CD4-positive, CD25-positive, alpha-beta regulatory T cell (primary cell): Measurements from ENCODE around the gene PNMA8A. TPM values are rescaled to one million over a fixed set of nuclear protein-coding genes. Genes with fewer than 3 reads are reported as not detected.

Experiments
- ATAC-seq, 2 donors: fragments of 150-1000 bp; cut with Tn5 transposase; one replicate each; pipeline ENCODE4 v1.10.0; 2021; ENCODE audit warnings: low read depth in 2 of 2, moderate number of reproducible peaks in 2 of 2, moderate library complexity in 1 of 2
- DNase-seq, 3 donors: peaks; one replicate each; pipeline versions ENCODE4 v3.0.0 to v3.0.0-alpha.2; 2012 to 2022; ENCODE audit warnings: mixed read lengths in 1 of 3
- H3K27ac ChIP-seq: one replicate; pipeline ENCODE4 v1.7.0; 2013; ENCODE audit warnings: mild to moderate bottlenecking, low read length; ENCODE audit not compliant: insufficient read depth, poor library complexity, severe bottlenecking
- H3K27me3 ChIP-seq: one replicate; pipeline ENCODE4 v1.7.0; 2013; ENCODE audit warnings: low read length; ENCODE audit not compliant: control insufficient read depth, insufficient read depth
- H3K36me3 ChIP-seq: one replicate; pipeline ENCODE4 v1.7.0; 2013; ENCODE audit warnings: mild to moderate bottlenecking, low read length, moderate library complexity; ENCODE audit not compliant: control insufficient read depth, insufficient read depth
- H3K4me1 ChIP-seq: 2 replicates; pipeline ENCODE4 v1.7.0; 2013; ENCODE audit warnings: mild to moderate bottlenecking, low read length; ENCODE audit not compliant: insufficient read depth, control insufficient read depth, poor library complexity, severe bottlenecking
- H3K4me3 ChIP-seq: one replicate; pipeline ENCODE4 v1.7.0; 2013; ENCODE audit warnings: low read depth, mild to moderate bottlenecking, low read length, moderate library complexity
- H3K9me3 ChIP-seq, 2 experiments: 1 replicate in 1 of 2; 2 replicates in 1 of 2; pipeline ENCODE4 v1.7.0; 2013; ENCODE audit warnings: low read length in 2 of 2, mild to moderate bottlenecking in 1 of 2, moderate library complexity in 1 of 2; ENCODE audit not compliant: control insufficient read depth in 2 of 2
- H3K27ac Mint-ChIP-seq, 3 donors: one replicate each; pipeline ENCODE4 v1.8.0; 2020 to 2022; ENCODE audit warnings: mild to moderate bottlenecking in 3 of 3, mixed read lengths in 3 of 3, moderate library complexity in 2 of 3
- H3K27me3 Mint-ChIP-seq: one replicate; pipeline ENCODE4 v1.8.0; 2022; ENCODE audit warnings: mild to moderate bottlenecking, mixed read lengths
- H3K36me3 Mint-ChIP-seq: one replicate; pipeline ENCODE4 v1.8.0; 2020; ENCODE audit warnings: mixed read lengths
- H3K4me1 Mint-ChIP-seq, 4 donors: one replicate each; pipeline ENCODE4 v1.8.0; 2020 to 2022; ENCODE audit warnings: mixed read lengths in 4 of 4, mild to moderate bottlenecking in 1 of 4
- H3K4me3 Mint-ChIP-seq, 4 donors: one replicate each; pipeline ENCODE4 v1.8.0; 2020 to 2022; ENCODE audit warnings: mild to moderate bottlenecking in 4 of 4, mixed read lengths in 4 of 4, moderate library complexity in 3 of 4
- H3K9me3 Mint-ChIP-seq, 7 donors: one replicate each; pipeline ENCODE4 v1.8.0; 2020 to 2022; ENCODE audit warnings: mixed read lengths in 7 of 7, mild to moderate bottlenecking in 3 of 7, moderate library complexity in 2 of 7
- polyA plus RNA-seq, 4 donors: library from polyadenylated mRNA; unstranded; fragments of 300-500 nt; fragmentation: Illumina TruSeq; gene quantifications; one replicate each; pipeline ENCODE4 v1.2.3, GENCODE V29; 2021
- total RNA-seq: library from RNA; stranded (reverse); gene quantifications from one replicate; pipeline ENCODE4 v1.2.3, GENCODE V29; 2022

PNMA8A gene, protein sequence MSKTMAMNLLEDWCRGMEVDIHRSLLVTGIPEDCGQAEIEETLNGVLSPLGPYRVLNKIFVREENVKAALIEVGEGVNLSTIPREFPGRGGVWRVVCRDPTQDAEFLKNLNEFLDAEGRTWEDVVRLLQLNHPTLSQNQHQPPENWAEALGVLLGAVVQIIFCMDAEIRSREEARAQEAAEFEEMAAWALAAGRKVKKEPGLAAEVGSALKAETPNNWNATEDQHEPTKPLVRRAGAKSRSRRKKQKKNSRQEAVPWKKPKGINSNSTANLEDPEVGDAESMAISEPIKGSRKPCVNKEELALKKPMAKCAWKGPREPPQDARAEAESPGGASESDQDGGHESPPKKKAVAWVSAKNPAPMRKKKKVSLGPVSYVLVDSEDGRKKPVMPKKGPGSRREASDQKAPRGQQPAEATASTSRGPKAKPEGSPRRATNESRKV
- total RNA-seq: not detected
- polyA plus RNA-seq: under 1 TPM in 1 of 4 donors, not detected in 3; 0.05 TPM

DNA sequence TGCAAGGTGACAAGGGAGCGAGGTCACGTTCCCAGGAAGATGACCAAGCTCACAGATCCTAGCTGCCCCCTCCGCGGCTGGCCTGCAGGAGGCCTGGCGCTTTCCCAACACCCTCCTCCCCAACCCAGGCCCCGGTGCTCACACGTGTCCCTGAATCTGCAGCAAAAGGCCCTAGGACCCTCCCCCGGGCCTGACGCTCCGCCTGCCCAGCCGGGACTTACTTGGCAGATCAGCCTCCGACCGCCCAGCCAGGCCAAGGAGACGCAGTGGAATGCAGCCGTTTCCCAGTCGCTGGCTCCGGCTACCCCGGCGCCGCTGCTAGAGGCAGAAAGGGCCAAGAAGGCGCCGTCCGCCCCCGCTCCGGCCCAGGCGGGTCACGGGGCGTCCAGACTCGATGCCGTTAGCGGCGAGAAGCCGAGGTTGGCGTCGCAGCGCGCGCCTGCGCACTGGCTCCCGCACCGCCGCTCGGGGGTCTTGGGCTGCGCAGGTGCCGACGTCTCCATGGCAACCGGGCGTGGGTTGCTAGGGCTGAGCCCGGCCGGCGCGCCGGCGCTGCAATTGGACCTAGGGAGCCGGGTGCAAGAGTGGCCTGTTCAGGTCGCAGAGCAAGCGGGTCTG lies at the start of gene PNMA8A:
PNMA8A (minus strand) TSS at position 448 of the 618 bp plus-strand sequence. CDS start 528 bp downstream, outside the sequence.
- peaks cover 8% of the 10 kb centered on the region for H3K27me3 ChIP-seq
- no peak within 1 kb of the TSS for H3K4me3 Mint-ChIP-seq
- peaks cover 55% of the 10 kb centered on the region for H3K27me3 Mint-ChIP-seq
- no peaks in the 10 kb centered on the region for H3K36me3 ChIP-seq
- H3K27ac ChIP-seq: no peak within 1 kb of the TSS
- H3K9me3 Mint-ChIP-seq: no peaks in the 10 kb centered on the region
- no peak within 1 kb of the TSS for H3K27ac Mint-ChIP-seq
- no peaks in the 10 kb centered on the region for H3K4me1 ChIP-seq
- H3K36me3 Mint-ChIP-seq: no peaks in the 10 kb centered on the region
- no peak within 1 kb of the TSS for H3K4me3 ChIP-seq
- peaks cover 0 to 10% (median 7%) of the 10 kb centered on the region in 4 donors for H3K4me1 Mint-ChIP-seq
- no peak for ATAC-seq
- DNase-seq: no peak
- no peaks in the 10 kb centered on the region for H3K9me3 ChIP-seq

DNA sequence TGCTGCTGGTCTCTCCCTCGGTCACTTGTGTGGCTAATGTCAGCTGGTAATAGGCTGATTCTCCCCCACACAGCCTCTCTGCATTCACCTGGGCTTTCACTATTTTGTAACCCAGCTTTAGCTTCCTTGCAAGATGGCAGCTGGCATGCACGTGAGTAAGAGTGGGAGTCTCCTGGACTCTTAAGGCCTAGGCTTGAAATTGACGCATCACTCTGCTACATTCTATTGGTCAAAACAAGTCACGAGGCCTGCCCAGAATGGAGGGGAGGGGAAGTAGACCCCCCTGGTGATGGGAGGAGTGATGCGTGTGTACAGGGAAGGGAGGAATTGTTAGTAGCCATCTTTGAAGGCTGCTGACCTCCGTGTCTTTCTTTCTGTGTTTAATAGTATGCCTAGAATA lies 49.3 kb upstream of the PNMA8A start:
- Histone ChIP-seq H3K27me3 (no peaks in the 10 kb centered on the region), H3K27ac (no peak overlapping the region), H3K4me3 (peak overlapping the region; percentile 13), H3K4me1 (peaks cover 58% of the 10 kb centered on the region), H3K9me3 (peaks cover 2 to 6% of the 10 kb centered on the region in 2 experiments), H3K36me3 (no peaks in the 10 kb centered on the region)
- peaks cover 0 to 3% (median 0%) of the 10 kb centered on the region in 7 donors for H3K9me3 Mint-ChIP-seq
- H3K4me1 Mint-ChIP-seq: peaks cover 19 to 84% (median 47%) of the 10 kb centered on the region in 4 donors
- ATAC-seq: no peak
- no peaks in the 10 kb centered on the region for H3K36me3 Mint-ChIP-seq
- H3K4me3 Mint-ChIP-seq: peak overlapping the region; percentile 10 to 55 (median 53)
- H3K27ac Mint-ChIP-seq: peak overlapping the region; percentile 59 to 75 (median 66)
- no peak for DNase-seq
- peaks cover 5% of the 10 kb centered on the region for H3K27me3 Mint-ChIP-seq

DNA sequence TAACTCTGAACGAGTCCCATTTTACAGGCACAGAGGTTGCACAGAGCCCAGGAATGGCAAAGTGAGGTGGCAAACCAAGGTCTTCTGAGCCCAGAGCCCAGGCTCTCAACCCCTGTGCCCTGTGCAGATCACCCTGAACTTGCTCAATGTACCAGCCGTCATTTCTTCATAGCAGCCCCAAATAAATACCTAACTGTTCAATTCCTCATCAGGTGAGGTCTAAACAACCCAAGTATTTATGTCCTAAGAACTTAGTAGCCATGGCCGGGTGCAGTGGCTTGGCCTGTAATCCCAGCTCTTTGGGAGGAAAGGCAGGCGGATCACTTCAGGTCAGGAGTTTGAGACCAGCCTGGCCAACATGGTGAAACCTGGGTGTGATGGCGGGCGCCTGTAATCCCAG lies 46.1 kb upstream of the PNMA8A start:
- no peak for DNase-seq
- H3K36me3 Mint-ChIP-seq: no peaks in the 10 kb centered on the region
- no peak overlapping the region for H3K4me3 ChIP-seq
- H3K36me3 ChIP-seq: no peaks in the 10 kb centered on the region
- peaks cover 6 to 60% (median 39%) of the 10 kb centered on the region in 4 donors for H3K4me1 Mint-ChIP-seq
- H3K27ac Mint-ChIP-seq: peak overlapping the region in 1 of 3 donors; percentile 62
- H3K4me3 Mint-ChIP-seq: peak overlapping the region in 1 of 4 donors; percentile 51
- no peaks in the 10 kb centered on the region for H3K9me3 ChIP-seq
- peaks cover 41% of the 10 kb centered on the region for H3K4me1 ChIP-seq
- no peaks in the 10 kb centered on the region for H3K9me3 Mint-ChIP-seq
- peaks cover under 1% of the 10 kb centered on the region for H3K27me3 ChIP-seq
- no peak for ATAC-seq
- H3K27me3 Mint-ChIP-seq: peaks cover 13% of the 10 kb centered on the region
- no peak overlapping the region for H3K27ac ChIP-seq

DNA sequence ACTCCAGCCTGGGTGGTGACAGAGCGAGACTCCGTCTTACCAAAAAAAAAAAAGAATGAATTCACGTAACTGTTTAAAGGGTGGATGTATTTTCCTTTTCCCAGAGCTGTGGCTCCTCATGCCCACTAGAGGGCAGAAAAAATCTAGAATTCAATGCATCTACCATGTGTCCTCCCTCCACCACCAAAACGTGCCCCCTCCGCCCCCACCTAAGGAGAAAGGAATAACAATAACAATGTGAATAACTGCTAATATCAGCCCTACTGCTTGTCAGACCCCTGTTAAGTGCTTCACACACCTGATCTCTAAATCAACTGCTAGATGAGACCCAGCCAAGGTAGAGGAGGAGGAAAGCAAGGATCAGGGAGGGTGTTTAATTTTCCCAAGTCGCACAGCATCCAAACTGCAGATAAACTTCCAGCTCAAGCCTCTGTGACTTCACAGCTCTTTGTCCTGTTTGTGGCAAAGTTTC lies 44.6 kb upstream of the PNMA8A start:
- Mint-ChIP-seq H3K4me1 (peaks cover 6 to 44% (median 29%) of the 10 kb centered on the region in 4 donors), H3K9me3 (peaks cover 0 to 2% (median 0%) of the 10 kb centered on the region in 7 donors), H3K4me3 (peak overlapping the region in 2 of 4 donors; percentile 3 to 24), H3K27me3 (peaks cover 23% of the 10 kb centered on the region), H3K27ac (peak overlapping the region in 2 of 3 donors; percentile 33 to 59), H3K36me3 (no peaks in the 10 kb centered on the region)
- Histone ChIP-seq H3K27me3 (peaks cover 10% of the 10 kb centered on the region), H3K27ac (no peak overlapping the region), H3K9me3 (no peaks in the 10 kb centered on the region), H3K36me3 (no peaks in the 10 kb centered on the region), H3K4me3 (no peak overlapping the region), H3K4me1 (peaks cover 32% of the 10 kb centered on the region)
- DNase-seq (peak in 2 of 3 donors; percentile 45 to 64), ATAC-seq (peak; percentile 50 to 72)

DNA sequence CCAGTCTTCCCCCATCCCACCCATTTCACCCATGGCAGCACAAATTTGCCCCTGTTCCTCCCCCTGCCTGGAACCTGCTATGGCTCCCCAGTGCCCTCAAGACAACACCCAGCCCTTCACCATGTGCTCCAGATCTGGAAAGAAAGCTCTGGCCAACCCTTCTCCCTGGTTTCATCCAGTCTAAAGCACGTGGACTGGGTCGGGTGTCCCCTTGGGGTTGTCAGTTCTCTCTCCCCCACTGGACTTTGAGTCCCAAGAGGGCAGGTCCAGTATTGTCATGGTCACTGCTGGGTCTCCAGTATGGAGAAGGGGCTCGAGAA lies 43.9 kb upstream of the PNMA8A start:
- H3K4me3 ChIP-seq: no peak overlapping the region
- H3K36me3 Mint-ChIP-seq: no peaks in the 10 kb centered on the region
- H3K27ac ChIP-seq: no peak overlapping the region
- DNase-seq (no peak), ATAC-seq (no peak)
- H3K9me3 Mint-ChIP-seq: peaks cover 0 to 4% (median 0%) of the 10 kb centered on the region in 7 donors
- H3K4me3 Mint-ChIP-seq: no peak overlapping the region
- peaks cover 26% of the 10 kb centered on the region for H3K4me1 ChIP-seq
- H3K27ac Mint-ChIP-seq: no peak overlapping the region
- H3K27me3 Mint-ChIP-seq: peaks cover 23% of the 10 kb centered on the region
- H3K36me3 ChIP-seq: no peaks in the 10 kb centered on the region
- H3K4me1 Mint-ChIP-seq: peaks cover 4 to 38% (median 24%) of the 10 kb centered on the region in 4 donors
- H3K9me3 ChIP-seq: no peaks in the 10 kb centered on the region
- peaks cover 10% of the 10 kb centered on the region for H3K27me3 ChIP-seq

DNA sequence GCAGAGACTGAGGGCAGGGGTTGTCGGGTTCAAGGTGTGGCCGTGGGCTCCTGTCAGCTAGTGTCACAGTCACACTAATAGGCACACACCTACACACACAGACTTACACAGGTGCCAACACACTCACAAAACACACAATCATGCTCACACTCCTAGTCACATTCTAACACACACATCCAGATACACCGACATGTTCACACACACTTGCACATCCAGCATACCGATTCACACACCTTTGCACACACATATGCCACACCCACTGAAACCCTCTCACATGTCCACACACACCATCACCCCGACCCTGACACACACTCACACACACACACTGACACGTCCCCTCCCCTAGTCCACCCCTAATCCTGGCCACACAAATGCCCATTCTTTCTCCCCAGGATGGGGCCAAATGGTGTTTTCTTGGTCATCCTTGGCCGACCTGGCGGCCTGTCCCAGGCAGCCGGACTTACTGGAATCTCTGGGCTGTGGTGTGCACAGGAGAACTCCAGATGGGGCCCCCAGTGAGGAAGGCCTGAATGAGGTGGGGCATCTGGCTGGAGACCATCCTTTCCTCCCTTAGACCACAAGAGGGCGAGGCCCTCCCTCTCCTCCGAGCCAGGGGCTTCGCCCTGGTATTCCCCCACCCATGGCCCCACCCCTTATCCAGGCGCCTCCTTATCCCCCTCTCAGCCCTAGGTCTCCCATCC lies 43.4 kb upstream of the PNMA8A start:
- Mint-ChIP-seq H3K27ac (no peak overlapping the region), H3K9me3 (peaks cover 0 to 4% (median 0%) of the 10 kb centered on the region in 7 donors), H3K27me3 (peaks cover 23% of the 10 kb centered on the region), H3K4me1 (peaks cover 0 to 33% (median 20%) of the 10 kb centered on the region in 4 donors), H3K36me3 (no peaks in the 10 kb centered on the region), H3K4me3 (peak overlapping the region in 1 of 4 donors; percentile 3)
- no peak overlapping the region for H3K4me3 ChIP-seq
- H3K27me3 ChIP-seq: peaks cover 10% of the 10 kb centered on the region
- peaks cover 21% of the 10 kb centered on the region for H3K4me1 ChIP-seq
- DNase-seq (no peak), ATAC-seq (no peak)
- H3K27ac ChIP-seq: no peak overlapping the region
- no peaks in the 10 kb centered on the region for H3K9me3 ChIP-seq
- no peaks in the 10 kb centered on the region for H3K36me3 ChIP-seq

DNA sequence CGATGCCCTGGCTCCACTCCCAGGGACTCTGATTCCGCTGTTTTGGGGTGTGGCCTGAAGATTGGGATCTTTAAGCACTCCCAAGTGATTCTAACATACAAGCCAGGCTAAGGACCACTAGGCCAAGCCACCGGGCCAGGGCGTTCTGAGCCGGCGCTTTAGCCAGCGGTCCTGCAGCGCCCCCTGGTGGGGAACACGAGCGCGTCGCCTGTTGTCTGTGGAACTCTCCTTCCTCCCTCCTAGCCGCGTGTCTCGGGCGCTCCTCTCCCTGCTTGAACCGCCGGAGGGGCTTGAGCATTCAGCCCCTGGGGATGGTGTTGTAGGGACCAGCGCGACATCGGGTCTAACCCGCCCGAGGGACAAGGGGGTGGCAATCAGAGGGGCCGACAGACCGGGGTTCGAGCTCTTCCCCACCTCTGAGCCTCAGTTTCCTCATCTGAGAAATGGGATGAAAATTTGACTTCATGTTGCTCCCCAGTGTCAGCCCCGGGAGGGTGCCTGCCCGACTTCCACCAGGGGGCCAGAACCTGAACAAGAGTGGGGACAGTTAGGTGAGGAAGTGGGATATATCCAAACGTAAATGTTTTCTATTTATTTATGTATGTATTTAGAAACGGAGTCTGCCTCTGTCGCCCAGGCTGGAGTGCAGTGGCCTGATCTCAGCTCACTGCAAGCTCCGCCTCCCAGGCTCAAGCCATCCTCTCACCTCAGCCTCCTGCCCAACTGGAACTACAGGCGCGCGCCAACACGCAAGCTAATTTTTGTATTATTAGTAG lies 42.3 kb upstream of the PNMA8A start:
- H3K27ac Mint-ChIP-seq: no peak overlapping the region
- ATAC-seq: peak; percentile 58 to 81
- H3K4me1 Mint-ChIP-seq: peaks cover 0 to 22% (median 14%) of the 10 kb centered on the region in 4 donors

More for the DNA sequence above, 42.3 kb upstream of the PNMA8A start:
- Mint-ChIP-seq H3K36me3 (no peaks in the 10 kb centered on the region), H3K27me3 (peaks cover 29% of the 10 kb centered on the region), H3K9me3 (peaks cover 0 to 4% (median 0%) of the 10 kb centered on the region in 7 donors), H3K4me3 (peak overlapping the region in 1 of 4 donors; percentile 38)
- DNase-seq: peak; percentile 47 to 73 (median 72)
- no peaks in the 10 kb centered on the region for H3K36me3 ChIP-seq
- H3K4me3 ChIP-seq: no peak overlapping the region
- no peaks in the 10 kb centered on the region for H3K9me3 ChIP-seq
- peaks cover 12% of the 10 kb centered on the region for H3K4me1 ChIP-seq
- H3K27me3 ChIP-seq: peaks cover 10% of the 10 kb centered on the region
- no peak overlapping the region for H3K27ac ChIP-seq
